Upper lobe of right lung (tissue), 1 donor: Measurements from ENCODE around the gene SPRR2B. TPM values are rescaled to one million over a fixed set of nuclear protein-coding genes. Genes with fewer than 3 reads are reported as not detected.
"Not testable (repeated sequence)": the region's sequence is repeated elsewhere in the genome, so short reads cannot be mapped to it uniquely, and the experiment has no call there.

Experiments
- ATAC-seq: fragments of 200-7000 bp; cut with Tn5 transposase; one replicate; pipeline ENCODE4 v1.9.1; 2020; ENCODE audit warnings: mild to moderate bottlenecking, moderate library complexity
- DNase-seq: peaks from one replicate; pipeline ENCODE4 v3.0.0-alpha.2; 2020
- H3K27ac ChIP-seq: fragments of 200-600 bp; one replicate; pipeline ENCODE4 v1.8.0; 2022
- H3K27me3 ChIP-seq: fragments of 200-600 bp; one replicate; pipeline ENCODE4 v1.8.0; 2022; ENCODE audit warnings: mild to moderate bottlenecking
- H3K36me3 ChIP-seq: fragments of 200-600 bp; one replicate; pipeline ENCODE4 v1.8.0; 2022
- H3K4me1 ChIP-seq: fragments of 200-600 bp; one replicate; pipeline ENCODE4 v1.8.0; 2022
- H3K4me3 ChIP-seq: fragments of 200-600 bp; one replicate; pipeline ENCODE4 v1.8.0; 2022; ENCODE audit warnings: mild to moderate bottlenecking
- H3K9me3 ChIP-seq: fragments of 200-600 bp; one replicate; pipeline ENCODE4 v1.8.0; 2022
- intact Hi-C: fragments of 100-400 bp; cut with DNase I; formaldehyde crosslinking; loops from one replicate; pipeline ENCODE4 v1.11.0; 2022
- total RNA-seq: library from RNA; stranded (reverse); fragmentation: NEBNext Ultra II Directional; extraction: Animal tissue kit (Norgen Biotek cat#: 25700); gene quantifications from one replicate; pipeline ENCODE4 v1.2.1, GENCODE V29; 2021
- TF ChIP-seq, protein P1 (sequence below): fragments of 200-600 bp; IDR thresholded peaks from one replicate; pipeline ENCODE4 v1.8.0; 2022; ENCODE audit warnings: antibody characterized with exemption
- donor health status: DM: no; HTN: yes; CAD: no; lungs with severe emphysema.

SPRR2B gene
- total RNA-seq, 1 donor from 2014 or later: not detected

DNA sequence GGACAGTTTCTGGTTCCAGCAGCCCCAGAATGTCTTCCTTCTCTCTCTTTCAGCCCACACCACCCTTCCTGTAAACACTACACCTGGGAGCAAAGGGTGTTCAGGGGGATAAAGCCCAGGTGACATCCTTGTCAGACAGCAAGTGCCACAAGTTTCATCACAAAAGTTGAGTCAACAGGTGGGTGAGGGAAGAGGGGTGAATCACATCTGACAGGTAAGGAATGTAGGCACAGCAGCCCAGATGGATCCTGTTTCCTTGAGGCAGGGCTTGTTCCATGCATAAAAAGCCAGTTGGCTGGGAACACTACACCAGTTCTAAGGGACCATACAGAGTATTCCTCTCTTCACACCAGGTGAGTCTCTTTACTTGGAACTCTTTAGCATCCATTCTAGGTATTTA lies 40.5 kb downstream of the SPRR2B start, which contains the start of gene SPRR1B:
Gene SPRR1B (plus strand): TSS at position 309 of the 400 bp plus-strand sequence. CDS start 1,143 bp downstream, outside the sequence.
- DNase-seq (no peak), ATAC-seq (no peak)
- Histone ChIP-seq H3K27ac (no peak within 1 kb of the TSS), H3K27me3 (no peaks in the 10 kb centered on the region), H3K36me3 (no peaks in the 10 kb centered on the region), H3K4me1 (no peaks in the 10 kb centered on the region), H3K9me3 (no peaks in the 10 kb centered on the region), H3K4me3 (no peak within 1 kb of the TSS)
- intact Hi-C loops: no loop called here
- TF ChIP-seq, protein P1, sequence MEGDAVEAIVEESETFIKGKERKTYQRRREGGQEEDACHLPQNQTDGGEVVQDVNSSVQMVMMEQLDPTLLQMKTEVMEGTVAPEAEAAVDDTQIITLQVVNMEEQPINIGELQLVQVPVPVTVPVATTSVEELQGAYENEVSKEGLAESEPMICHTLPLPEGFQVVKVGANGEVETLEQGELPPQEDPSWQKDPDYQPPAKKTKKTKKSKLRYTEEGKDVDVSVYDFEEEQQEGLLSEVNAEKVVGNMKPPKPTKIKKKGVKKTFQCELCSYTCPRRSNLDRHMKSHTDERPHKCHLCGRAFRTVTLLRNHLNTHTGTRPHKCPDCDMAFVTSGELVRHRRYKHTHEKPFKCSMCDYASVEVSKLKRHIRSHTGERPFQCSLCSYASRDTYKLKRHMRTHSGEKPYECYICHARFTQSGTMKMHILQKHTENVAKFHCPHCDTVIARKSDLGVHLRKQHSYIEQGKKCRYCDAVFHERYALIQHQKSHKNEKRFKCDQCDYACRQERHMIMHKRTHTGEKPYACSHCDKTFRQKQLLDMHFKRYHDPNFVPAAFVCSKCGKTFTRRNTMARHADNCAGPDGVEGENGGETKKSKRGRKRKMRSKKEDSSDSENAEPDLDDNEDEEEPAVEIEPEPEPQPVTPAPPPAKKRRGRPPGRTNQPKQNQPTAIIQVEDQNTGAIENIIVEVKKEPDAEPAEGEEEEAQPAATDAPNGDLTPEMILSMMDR: no peak

DNA sequence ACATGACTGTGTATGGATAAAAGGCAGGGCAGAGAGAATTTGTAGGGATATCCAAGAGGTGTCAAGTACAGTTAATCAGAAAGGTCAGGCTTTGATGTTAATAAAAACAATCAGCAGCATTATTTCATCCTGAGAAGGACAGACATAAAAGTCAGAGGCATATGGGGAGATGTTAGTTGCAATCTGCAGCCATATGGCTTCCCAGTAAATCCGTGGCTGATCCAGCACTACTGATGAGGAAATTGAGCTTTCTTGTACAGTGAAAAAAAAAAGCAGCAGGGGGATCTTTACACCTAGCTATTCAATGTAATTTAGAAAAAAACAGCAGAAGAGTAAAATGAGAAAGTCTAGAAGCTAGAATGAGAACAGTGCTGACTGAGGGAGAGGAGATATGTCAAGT lies 42.6 kb downstream of the SPRR2B start:
- Histone ChIP-seq H3K27ac (no peak overlapping the region), H3K4me1 (no peaks in the 10 kb centered on the region), H3K9me3 (no peaks in the 10 kb centered on the region), H3K27me3 (no peaks in the 10 kb centered on the region), H3K36me3 (no peaks in the 10 kb centered on the region), H3K4me3 (no peak overlapping the region)
- DNase-seq (no peak), ATAC-seq (no peak)
- TF ChIP-seq, protein P1: no peak
- intact Hi-C loops: no loop called here

DNA sequence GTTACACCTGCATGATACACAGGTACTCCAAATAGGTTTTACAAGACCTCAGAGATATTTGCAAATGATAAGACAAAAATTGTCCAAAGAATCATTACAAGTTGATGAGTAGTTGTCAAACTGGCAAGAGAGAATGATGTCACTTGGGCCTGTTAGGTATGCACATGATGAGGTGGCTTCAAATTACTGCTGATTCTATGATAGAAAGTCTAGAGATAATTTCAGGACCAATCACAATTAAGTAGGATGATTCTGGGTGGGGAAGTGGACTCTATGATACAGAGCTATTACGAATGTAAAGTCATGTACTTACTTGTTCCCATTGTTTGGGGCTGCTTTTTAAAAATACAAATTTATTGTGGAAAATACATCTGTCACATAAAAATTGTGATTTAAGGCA lies 45.6 kb downstream of the SPRR2B start:
- ATAC-seq (no peak), DNase-seq (no peak)
- H3K9me3 ChIP-seq: no peaks in the 10 kb centered on the region
- intact Hi-C loops: no loop called here
- H3K27me3 ChIP-seq: no peaks in the 10 kb centered on the region
- no peaks in the 10 kb centered on the region for H3K4me1 ChIP-seq
- H3K4me3 ChIP-seq: no peak overlapping the region
- H3K36me3 ChIP-seq: no peaks in the 10 kb centered on the region
- H3K27ac ChIP-seq: no peak overlapping the region
- TF ChIP-seq, protein P1: no peak

DNA sequence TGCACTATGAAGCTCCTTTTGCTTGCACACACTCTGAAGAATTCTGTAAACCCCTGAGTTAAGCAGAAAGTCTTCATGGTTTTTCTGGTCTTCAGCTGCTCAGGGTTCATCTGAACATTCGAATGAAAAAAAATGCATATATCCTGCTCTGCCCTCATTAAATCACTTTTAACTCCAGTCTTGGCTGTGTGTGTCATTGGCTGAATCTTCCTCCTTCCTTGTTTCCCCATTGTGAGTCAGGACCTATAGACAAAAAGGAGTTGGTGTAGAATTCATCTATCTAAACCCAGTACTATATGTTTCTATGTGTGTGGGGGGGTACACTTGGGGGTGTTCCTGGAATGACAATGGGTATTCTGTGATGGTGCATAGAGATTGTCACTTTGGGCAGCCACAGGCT lies 47.0 kb downstream of the SPRR2B start:
- Histone ChIP-seq H3K4me1 (no peaks in the 10 kb centered on the region), H3K36me3 (no peaks in the 10 kb centered on the region), H3K27ac (no peak overlapping the region), H3K4me3 (no peak overlapping the region), H3K27me3 (no peaks in the 10 kb centered on the region), H3K9me3 (no peaks in the 10 kb centered on the region)
- DNase-seq (no peak), ATAC-seq (no peak)
- TF ChIP-seq, protein P1: no peak
- intact Hi-C loops: no loop called here

DNA sequence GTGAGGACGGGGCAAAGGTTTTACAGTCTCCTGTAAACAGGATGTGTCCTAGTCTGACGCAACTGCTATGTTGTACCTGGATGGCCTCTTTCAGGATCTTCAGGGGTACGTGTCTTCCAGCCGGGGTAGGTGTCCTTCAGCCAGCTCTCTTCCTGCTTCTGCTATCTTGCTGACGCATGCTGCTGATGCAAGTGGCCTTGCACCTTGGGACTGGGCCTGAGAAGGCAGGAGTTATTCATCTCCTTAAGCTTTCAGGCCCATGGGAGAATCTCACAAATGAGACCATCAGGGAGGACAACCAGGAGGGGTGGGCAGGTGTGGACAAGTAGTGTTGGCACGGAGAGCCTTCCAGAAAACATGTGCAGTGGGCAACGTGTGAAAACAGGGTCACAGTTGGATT lies 48.3 kb downstream of the SPRR2B start:
- Histone ChIP-seq H3K4me3 (no peak overlapping the region), H3K27ac (no peak overlapping the region), H3K9me3 (no peaks in the 10 kb centered on the region), H3K4me1 (no peaks in the 10 kb centered on the region), H3K27me3 (peaks cover 6% of the 10 kb centered on the region), H3K36me3 (no peaks in the 10 kb centered on the region)
- TF ChIP-seq, protein P1: no peak
- ATAC-seq (no peak), DNase-seq (no peak)
- intact Hi-C loops: no loop called here

DNA sequence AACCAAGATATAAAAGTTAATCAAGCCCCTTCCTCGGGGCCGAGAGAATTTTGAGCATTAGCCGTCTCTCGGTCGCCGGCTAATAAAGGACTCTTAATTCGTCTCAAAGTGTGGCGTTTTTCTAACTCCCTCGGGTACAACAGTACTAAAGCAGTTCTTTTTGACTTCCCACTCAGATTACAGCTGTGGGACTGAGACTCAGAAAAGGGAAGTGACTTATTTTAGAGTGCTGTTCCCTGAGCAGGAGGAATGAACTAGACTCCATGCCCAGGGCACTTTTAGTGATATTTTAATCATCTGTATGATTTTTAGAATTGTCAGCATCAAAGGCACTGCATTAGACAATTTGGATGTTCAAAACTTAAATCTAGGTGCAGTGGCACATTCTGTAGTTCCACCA lies 49.1 kb downstream of the SPRR2B start:
- intact Hi-C loops, H3K36me3 ChIP-seq, DNase-seq, H3K27me3 ChIP-seq, H3K9me3 ChIP-seq, H3K27ac ChIP-seq, ATAC-seq, H3K4me3 ChIP-seq, H3K4me1 ChIP-seq: not testable (repeated sequence)

DNA sequence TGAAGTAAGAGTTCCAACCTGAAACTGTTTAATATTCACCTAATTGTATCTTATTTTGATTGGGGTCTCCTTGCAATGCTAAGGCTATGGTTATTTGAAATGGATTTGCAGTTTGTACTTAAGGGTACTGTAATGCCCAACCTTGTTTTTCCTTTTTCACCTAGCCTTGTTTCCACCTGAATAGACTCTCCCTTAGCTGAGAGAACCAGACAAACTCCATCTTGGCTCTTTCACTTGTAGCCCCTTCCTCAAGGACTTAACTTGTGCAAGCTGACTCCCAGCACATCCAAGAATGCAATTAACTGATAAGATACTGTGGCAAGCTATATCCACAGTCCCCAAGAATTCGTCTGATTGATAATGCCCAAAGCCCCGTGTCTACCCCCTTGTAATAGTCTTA lies 49.6 kb downstream of the SPRR2B start:
- DNase-seq, H3K27ac ChIP-seq, intact Hi-C loops, H3K9me3 ChIP-seq, H3K4me1 ChIP-seq, H3K4me3 ChIP-seq, H3K36me3 ChIP-seq, H3K27me3 ChIP-seq, ATAC-seq: not testable (repeated sequence)
